Parathyroid adenoma (tissue), 2 donors: Measurements from ENCODE around the gene C1orf105.
A peak's percentile ranks its signal among the peaks of the same experiment; 100 is the strongest.

Experiments
- H2AFZ ChIP-seq: fragments of 300-600 bp; sonication (generic); one replicate; pipeline ENCODE4 v1.7.0; 2017; ENCODE audit warnings: antibody characterized with exemption, mild to moderate bottlenecking
- H3K27ac ChIP-seq: fragments of 300-600 bp; sonication (generic); one replicate; pipeline ENCODE4 v1.7.0; 2017
- H3K27me3 ChIP-seq: fragments of 300-600 bp; sonication (generic); one replicate; pipeline ENCODE4 v1.7.0; 2017; ENCODE audit warnings: low read length; ENCODE audit not compliant: control insufficient read depth, insufficient read depth
- H3K36me3 ChIP-seq: fragments of 300-600 bp; sonication (generic); one replicate; pipeline ENCODE4 v1.7.0; 2017; ENCODE audit warnings: low read length; ENCODE audit not compliant: control insufficient read depth, insufficient read depth
- H3K4me1 ChIP-seq: fragments of 300-600 bp; sonication (generic); one replicate; pipeline ENCODE4 v1.7.0; 2017; ENCODE audit warnings: control low read depth
- H3K4me2 ChIP-seq: fragments of 300-600 bp; sonication (generic); one replicate; pipeline ENCODE4 v1.7.0; 2017; ENCODE audit warnings: low read length
- H3K4me3 ChIP-seq: fragments of 300-600 bp; sonication (generic); one replicate; pipeline ENCODE4 v1.7.0; 2017; ENCODE audit warnings: low read depth, low read length
- H3K79me2 ChIP-seq: fragments of 300-600 bp; sonication (generic); one replicate; pipeline ENCODE4 v1.7.0; 2017; ENCODE audit warnings: control low read depth
- H3K9ac ChIP-seq: fragments of 300-600 bp; sonication (generic); one replicate; pipeline ENCODE4 v1.7.0; 2017; ENCODE audit warnings: mild to moderate bottlenecking
- H3K9me3 ChIP-seq: fragments of 300-600 bp; sonication (generic); one replicate; pipeline ENCODE4 v1.7.0; 2017; ENCODE audit warnings: low read length; ENCODE audit not compliant: control insufficient read depth
- TF ChIP-seq, protein P1 (sequence below): fragments of 300-600 bp; sonication (generic); IDR thresholded peaks from one replicate; pipeline ENCODE4 v1.7.0; 2017; ENCODE audit warnings: antibody characterized with exemption, mild to moderate bottlenecking
- donor health status: primary hyperparathyroidism.

Gene C1orf105

DNA sequence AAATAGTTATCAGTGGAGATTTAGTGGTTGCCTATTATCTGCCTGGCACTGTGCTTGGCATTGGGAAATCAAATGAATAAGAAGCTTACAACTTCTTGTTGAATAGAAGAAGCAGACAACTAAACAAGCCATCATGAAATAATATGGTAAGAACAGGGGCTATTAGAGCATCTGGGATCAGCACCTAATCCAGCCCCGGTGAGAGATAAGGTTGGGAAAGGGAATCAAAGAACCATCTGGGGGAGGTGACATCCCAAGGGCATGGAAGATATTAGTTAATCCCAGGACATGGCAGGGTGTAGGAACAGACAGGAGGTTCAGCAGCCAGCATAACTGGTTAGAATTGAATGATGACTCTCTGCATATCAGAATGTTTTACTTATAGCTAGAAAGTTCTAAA lies 76.2 kb downstream of the C1orf105 start:
- H3K27ac ChIP-seq = peak overlapping the region; percentile 97
- no peaks in the 10 kb centered on the region for H3K9me3 ChIP-seq
- TF ChIP-seq, protein P1, sequence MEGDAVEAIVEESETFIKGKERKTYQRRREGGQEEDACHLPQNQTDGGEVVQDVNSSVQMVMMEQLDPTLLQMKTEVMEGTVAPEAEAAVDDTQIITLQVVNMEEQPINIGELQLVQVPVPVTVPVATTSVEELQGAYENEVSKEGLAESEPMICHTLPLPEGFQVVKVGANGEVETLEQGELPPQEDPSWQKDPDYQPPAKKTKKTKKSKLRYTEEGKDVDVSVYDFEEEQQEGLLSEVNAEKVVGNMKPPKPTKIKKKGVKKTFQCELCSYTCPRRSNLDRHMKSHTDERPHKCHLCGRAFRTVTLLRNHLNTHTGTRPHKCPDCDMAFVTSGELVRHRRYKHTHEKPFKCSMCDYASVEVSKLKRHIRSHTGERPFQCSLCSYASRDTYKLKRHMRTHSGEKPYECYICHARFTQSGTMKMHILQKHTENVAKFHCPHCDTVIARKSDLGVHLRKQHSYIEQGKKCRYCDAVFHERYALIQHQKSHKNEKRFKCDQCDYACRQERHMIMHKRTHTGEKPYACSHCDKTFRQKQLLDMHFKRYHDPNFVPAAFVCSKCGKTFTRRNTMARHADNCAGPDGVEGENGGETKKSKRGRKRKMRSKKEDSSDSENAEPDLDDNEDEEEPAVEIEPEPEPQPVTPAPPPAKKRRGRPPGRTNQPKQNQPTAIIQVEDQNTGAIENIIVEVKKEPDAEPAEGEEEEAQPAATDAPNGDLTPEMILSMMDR = no peak
- peak overlapping the region; percentile 1 for H3K4me2 ChIP-seq
- no peak overlapping the region for H3K9ac ChIP-seq
- H3K27me3 ChIP-seq = no peaks in the 10 kb centered on the region
- peak overlapping the region; percentile 76 for H2AFZ ChIP-seq
- H3K36me3 ChIP-seq = no peaks in the 10 kb centered on the region
- H3K4me1 ChIP-seq = peaks cover 20% of the 10 kb centered on the region
- no peaks in the 10 kb centered on the region for H3K79me2 ChIP-seq
- no peak overlapping the region for H3K4me3 ChIP-seq

DNA sequence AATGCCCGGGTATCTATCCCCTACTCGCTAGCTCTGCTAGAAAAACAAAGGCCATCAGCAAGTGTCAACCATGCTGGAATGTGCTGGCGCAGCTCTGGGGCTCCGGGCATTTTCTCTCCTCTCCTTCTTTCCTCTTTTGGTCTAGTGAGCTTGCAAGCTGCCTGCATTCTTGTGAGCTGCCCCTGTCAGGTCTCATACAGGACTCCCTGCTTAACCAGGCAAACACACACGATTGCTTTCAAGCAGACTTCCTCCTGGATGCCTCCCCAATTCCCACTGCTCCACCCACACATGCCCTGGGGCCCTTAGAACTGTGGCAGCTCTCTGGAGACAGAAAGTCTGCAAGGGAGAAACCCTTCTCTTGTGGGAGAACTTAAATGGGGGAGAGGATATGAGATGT lies 76.7 kb downstream of the C1orf105 start:
- Histone ChIP-seq H3K4me3 (no peak overlapping the region), H3K9me3 (no peaks in the 10 kb centered on the region), H3K4me2 (peak overlapping the region; percentile 1), H2AFZ (peak overlapping the region; percentile 76), H3K4me1 (peaks cover 20% of the 10 kb centered on the region), H3K36me3 (no peaks in the 10 kb centered on the region), H3K27me3 (no peaks in the 10 kb centered on the region), H3K9ac (no peak overlapping the region), H3K27ac (peak overlapping the region; percentile 97), H3K79me2 (no peaks in the 10 kb centered on the region)
- TF ChIP-seq, protein P1 = no peak

DNA sequence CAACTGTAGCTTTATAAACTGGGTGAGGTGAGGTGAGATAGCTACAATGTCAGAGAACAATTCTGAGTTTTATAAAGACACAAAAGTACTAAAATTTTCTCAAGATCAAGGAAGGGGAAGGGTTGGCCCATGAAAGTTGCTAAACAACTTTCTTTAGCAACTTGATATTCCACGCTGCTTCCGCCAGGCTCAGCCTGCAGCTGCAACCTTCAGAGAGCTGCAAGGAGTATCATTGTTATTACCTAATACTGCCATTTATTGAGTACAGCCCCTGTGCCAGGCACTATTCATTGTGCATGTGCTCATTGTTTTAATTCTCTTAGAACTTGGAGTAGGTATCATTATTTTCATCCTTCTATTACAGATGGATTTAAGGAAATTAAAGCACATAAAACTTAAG lies 78.4 kb downstream of the C1orf105 start:
- Histone ChIP-seq H3K4me3 (no peak overlapping the region), H3K36me3 (no peaks in the 10 kb centered on the region), H3K79me2 (no peaks in the 10 kb centered on the region), H2AFZ (peak overlapping the region; percentile 41), H3K4me2 (no peak overlapping the region), H3K27me3 (no peaks in the 10 kb centered on the region), H3K4me1 (peaks cover 20% of the 10 kb centered on the region), H3K27ac (peak overlapping the region; percentile 97), H3K9ac (no peak overlapping the region), H3K9me3 (no peaks in the 10 kb centered on the region)
- TF ChIP-seq, protein P1 = no peak

DNA sequence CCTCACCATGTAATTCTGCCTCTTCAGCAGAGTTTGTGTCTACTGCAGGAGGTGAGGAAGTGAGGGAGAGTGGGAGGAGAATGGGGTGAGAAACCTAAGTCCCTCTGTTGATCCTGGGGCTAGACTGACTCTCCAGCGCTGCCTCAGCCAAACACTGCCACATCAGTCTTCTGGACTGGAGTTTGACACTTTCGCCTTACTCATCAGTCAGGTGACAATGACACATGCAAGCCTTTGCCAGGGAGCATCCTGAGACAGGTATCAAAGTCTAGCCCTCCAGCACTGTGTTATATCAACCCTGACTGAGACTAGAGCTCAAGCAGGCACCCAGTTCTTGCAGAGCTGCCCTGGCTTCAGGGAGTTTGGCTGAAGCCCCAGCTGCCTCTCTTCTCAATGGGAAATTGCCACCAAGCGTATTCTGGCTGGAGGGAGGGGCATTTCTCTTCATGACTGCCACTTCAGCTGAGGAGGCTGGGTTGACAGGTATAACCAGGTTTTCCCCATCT lies 79.2 kb downstream of the C1orf105 start:
- Histone ChIP-seq H3K9ac (no peak overlapping the region), H3K4me3 (no peak overlapping the region), H3K4me2 (no peak overlapping the region), H3K9me3 (no peaks in the 10 kb centered on the region), H3K27me3 (no peaks in the 10 kb centered on the region), H2AFZ (peak overlapping the region; percentile 23), H3K79me2 (no peaks in the 10 kb centered on the region), H3K36me3 (no peaks in the 10 kb centered on the region), H3K27ac (peak overlapping the region; percentile 97), H3K4me1 (peaks cover 20% of the 10 kb centered on the region)
- TF ChIP-seq, protein P1 = no peak

DNA sequence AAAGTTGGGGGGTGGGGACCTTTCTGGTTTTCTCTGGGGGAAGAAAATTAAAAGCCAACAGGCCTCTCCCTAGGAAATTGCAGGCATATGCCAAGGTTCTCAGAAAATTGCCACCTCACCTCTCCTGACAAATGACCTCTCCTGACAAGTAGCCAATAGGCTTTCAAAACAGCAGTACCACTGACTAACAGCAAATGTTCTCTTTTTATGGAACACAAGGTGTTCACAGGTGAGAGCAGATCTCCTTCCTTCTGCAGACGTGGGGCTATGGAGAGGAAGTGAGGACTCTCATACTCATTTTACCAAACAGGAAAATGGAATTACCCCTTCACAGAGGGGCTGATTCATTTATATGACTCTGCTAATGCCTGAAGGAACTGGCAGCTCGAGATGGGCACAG lies 79.7 kb downstream of the C1orf105 start:
- peak overlapping the region; percentile 23 for H2AFZ ChIP-seq
- no peak overlapping the region for H3K4me3 ChIP-seq
- H3K4me2 ChIP-seq = no peak overlapping the region
- H3K4me1 ChIP-seq = peaks cover 20% of the 10 kb centered on the region
- TF ChIP-seq, protein P1 = no peak
- peak overlapping the region; percentile 97 for H3K27ac ChIP-seq
- H3K79me2 ChIP-seq = no peaks in the 10 kb centered on the region
- H3K9me3 ChIP-seq = no peaks in the 10 kb centered on the region
- no peak overlapping the region for H3K9ac ChIP-seq
- no peaks in the 10 kb centered on the region for H3K27me3 ChIP-seq
- H3K36me3 ChIP-seq = no peaks in the 10 kb centered on the region
